HCT116 (cell line): ENCODE data around the gene ATXN1. TPM values are rescaled to one million over a fixed set of nuclear protein-coding genes. Genes with fewer than 3 reads are reported as not detected.
A peak's percentile ranks its signal among the peaks of the same experiment; 100 is the strongest.

Experiments used
- ATAC-seq: fragments of 200-7000 bp; cut with Tn5 transposase; 2 replicates; pipeline ENCODE4 v1.9.1; 2020; ENCODE audit warnings: mild to moderate bottlenecking, moderate library complexity
- BruUV-seq: library from RNA; stranded (reverse); fragments of 400-500 nt; replicated peaks from 2 replicates; lab custom pipeline; 2021; lab: Mats Ljungman, UMichigan
- CTCF ChIA-PET: fragments of 300-600 bp; sonication (Branson Sonifier 250); formaldehyde crosslinking; loops from one replicate; lab custom pipeline; 2021; ENCODE audit warnings: antibody characterized with exemption; lab: Charles Lee
- POLR2A ChIA-PET: fragments of 300-600, 350-600 bp; sonication (Branson Sonifier 250); formaldehyde crosslinking; loops from one replicate; lab custom pipeline; 2021; ENCODE audit warnings: antibody characterized with exemption; lab: Charles Lee
- RAD21 ChIA-PET, 2 experiments: fragments of 300-600 bp; sonication (Branson Sonifier 250); formaldehyde crosslinking; loops; one replicate each; lab custom pipeline; 2023; ENCODE audit warnings: low total read pairs in 2 of 2; ENCODE audit not compliant: uncharacterized antibody in 2 of 2, unreplicated experiment in 2 of 2, low non-redundant PET in 1 of 2; lab: Charles Lee
- DNase-seq: peaks from one replicate; pipeline ENCODE4 v3.0.0-alpha.2; 2010; ENCODE audit warnings: low read depth, low spot score
- H2AFZ ChIP-seq: fragments of 200-600 bp; shearing (Covaris generic), sonication (generic); 2 replicates; pipeline ENCODE4 v1.6.1; 2017; ENCODE audit warnings: low read depth, mixed run types, mixed read lengths, antibody characterized with exemption, low read length; ENCODE audit not compliant: poor library complexity, severe bottlenecking
- H3K27ac ChIP-seq: 2 replicates; pipeline ENCODE4 v1.5.1; 2012; ENCODE audit warnings: low read depth, low read length
- H3K27me3 ChIP-seq: fragments of 200-600 bp; sonication (generic); 2 replicates; pipeline ENCODE4 v1.6.1; 2016; ENCODE audit warnings: mixed run types, low read length, mixed read lengths; ENCODE audit not compliant: insufficient read depth
- H3K36me3 ChIP-seq, 2 experiments: fragments of 200-500 bp in 1 of 2; fragments of 200-600 bp in 1 of 2; sonication (Bioruptor generic) in 1 of 2; sonication (generic) in 1 of 2; 2 replicates each; pipeline versions ENCODE4 v1.5.1 to v1.6.1; 2014 to 2016; ENCODE audit warnings: low read length in 2 of 2, inconsistent platforms in 1 of 2, mixed read lengths in 1 of 2, mixed run types in 1 of 2; ENCODE audit not compliant: insufficient read depth in 2 of 2, control insufficient read depth in 1 of 2
- H3K4me1 ChIP-seq, 2 experiments: fragments of 200-600 bp in 1 of 2; sonication (generic) in 1 of 2; 2 replicates each; pipeline versions ENCODE4 v1.5.1 to v1.6.1; 2012 to 2017; ENCODE audit warnings: low read length in 2 of 2, inconsistent platforms in 1 of 2, mild to moderate bottlenecking in 1 of 2, mixed read lengths in 1 of 2, mixed run types in 1 of 2, moderate library complexity in 1 of 2; ENCODE audit not compliant: insufficient read depth in 2 of 2, control insufficient read depth in 1 of 2
- H3K4me2 ChIP-seq: fragments of 200-600 bp; sonication (generic); 2 replicates; pipeline ENCODE4 v1.6.1; 2017; ENCODE audit warnings: mixed run types, low read length, mixed read lengths
- H3K4me3 ChIP-seq, 2 experiments: fragments of 200-600 bp in 1 of 2; sonication (generic) in 1 of 2; replicated peaks in 1 of 2; 2 replicates each; pipeline ENCODE4 v1.5.1; 2011 to 2016; ENCODE audit warnings: low read length in 2 of 2, control low read depth in 1 of 2, low read depth in 1 of 2, mild to moderate bottlenecking in 1 of 2, mixed read lengths in 1 of 2, mixed run types in 1 of 2
- H3K79me2 ChIP-seq: fragments of 200-600 bp; sonication (generic); 2 replicates; pipeline ENCODE4 v1.6.1; 2017; ENCODE audit warnings: mild to moderate bottlenecking, mixed run types, low read length, moderate library complexity, mixed read lengths; ENCODE audit not compliant: insufficient read depth
- H3K9ac ChIP-seq: fragments of 200-600 bp; sonication (generic); 2 replicates; pipeline ENCODE4 v1.6.1; 2016; ENCODE audit warnings: low read length, mixed read lengths
- H3K9me2 ChIP-seq: fragments of 200-600 bp; sonication (generic), shearing (Covaris generic); 2 replicates; pipeline ENCODE4 v1.6.1; 2017; ENCODE audit warnings: mixed run types, mild to moderate bottlenecking, moderate library complexity; ENCODE audit not compliant: insufficient read depth
- H3K9me3 ChIP-seq, 2 experiments: fragments of 200-500 bp in 1 of 2; fragments of 200-600 bp in 1 of 2; sonication (Bioruptor generic) in 1 of 2; sonication (generic) in 1 of 2; 2 replicates each; pipeline ENCODE4 v1.6.1; 2014 to 2017; ENCODE audit warnings: low read length in 2 of 2, mixed read lengths in 2 of 2, inconsistent platforms in 1 of 2, low read depth in 1 of 2, mild to moderate bottlenecking in 1 of 2, mixed run types in 1 of 2, moderate library complexity in 1 of 2; ENCODE audit not compliant: control insufficient read depth in 1 of 2, insufficient read depth in 1 of 2
- H4K20me1 ChIP-seq: fragments of 200-600 bp; sonication (generic), shearing (Covaris generic); 2 replicates; pipeline ENCODE4 v1.6.1; 2017; ENCODE audit warnings: mixed run types, mild to moderate bottlenecking, moderate library complexity; ENCODE audit not compliant: insufficient read depth
- ATF3 ChIP-seq: IDR thresholded peaks from 2 replicates; pipeline ENCODE4 v1.6.1; 2012
- CBX3 ChIP-seq: IDR thresholded peaks from 2 replicates; pipeline ENCODE4 v1.6.1; 2012; ENCODE audit warnings: low read depth
- CEBPB ChIP-seq: IDR thresholded peaks from 2 replicates; pipeline ENCODE4 v1.6.1; 2012; ENCODE audit warnings: low read depth
- ELF1 ChIP-seq: IDR thresholded peaks from 2 replicates; pipeline ENCODE4 v1.6.1; 2012; ENCODE audit warnings: low read depth, borderline replicate concordance
- EZH2phosphoT487 ChIP-seq: fragments of 200-600 bp; IDR thresholded peaks from 2 replicates; pipeline ENCODE4 v1.6.1; 2018; ENCODE audit warnings: antibody characterized with exemption, borderline replicate concordance
- POLR2A ChIP-seq: IDR thresholded peaks from 2 replicates; pipeline ENCODE4 v1.7.0; 2011; ENCODE audit warnings: borderline replicate concordance; ENCODE audit not compliant: insufficient read depth, insufficient read length; ENCODE audit errors: extremely low read depth
- RAD21 ChIP-seq: IDR thresholded peaks from 2 replicates; pipeline ENCODE4 v1.6.1; 2012; ENCODE audit warnings: low read depth, mild to moderate bottlenecking
- SRF ChIP-seq: IDR thresholded peaks from 2 replicates; pipeline ENCODE4 v1.6.1; 2012; ENCODE audit warnings: low read depth
- ZFX ChIP-seq: fragments of 450-650 bp; IDR thresholded peaks from 2 replicates; pipeline ENCODE4 v1.6.1; 2017
- intact Hi-C: fragments of 100-400 bp; cut with micrococcal nuclease; formaldehyde crosslinking; loops from 2 replicates; pipeline ENCODE4 v1.10.0; 2022
- total RNA-seq: library from RNA; stranded (reverse); gene quantifications from one replicate; pipeline ENCODE4 v1.2.1, GENCODE V29; 2021; ENCODE audit not compliant: unreplicated experiment

ATXN1 gene
- total RNA-seq, 1 experiment from 2014 or later, result 21.0 TPM

DNA sequence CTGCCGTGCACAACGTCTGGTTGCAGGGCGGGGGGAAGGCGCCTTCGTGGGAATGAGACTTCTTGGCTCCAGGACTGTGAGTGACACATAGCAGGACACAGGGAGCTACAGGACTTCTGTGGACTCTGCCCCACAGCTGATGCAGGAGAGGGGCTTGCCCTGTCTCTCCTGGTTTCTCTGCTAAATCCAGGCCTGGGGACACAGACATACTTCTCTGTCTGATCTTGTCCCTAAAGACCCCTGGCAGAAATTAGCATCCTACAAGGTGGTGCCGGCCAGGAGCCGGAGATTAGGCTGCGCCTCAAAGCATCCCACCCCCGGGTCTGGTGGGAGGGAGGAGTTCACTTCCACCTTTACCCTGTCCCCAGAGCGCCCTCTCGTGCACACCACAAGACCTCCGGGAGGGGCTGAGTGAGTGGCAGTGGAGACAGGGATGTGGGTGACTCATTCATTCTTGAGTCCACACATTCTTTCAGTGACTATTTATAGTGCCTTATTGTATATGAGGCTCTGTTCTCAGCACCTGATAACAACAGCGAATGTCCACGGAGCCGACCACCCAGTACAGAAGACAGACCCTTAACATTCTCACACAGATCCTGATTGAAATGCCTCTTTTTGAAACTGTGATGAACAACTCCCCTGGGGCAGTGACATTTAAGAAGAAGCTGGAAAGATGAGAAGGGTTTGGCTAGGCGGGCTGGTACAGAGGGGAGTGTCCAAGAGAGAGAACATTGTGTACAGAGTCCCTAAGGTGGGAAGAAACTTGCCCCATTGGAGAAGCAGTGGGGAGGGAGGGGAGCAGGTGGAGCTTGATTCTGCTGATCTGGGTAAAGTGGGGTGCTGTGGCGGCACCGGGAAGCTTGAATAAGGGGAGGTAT lies 483.9 kb downstream of the ATXN1 start (continued):
- TF ChIP-seq ELF1 (no peak), CBX3 (peak; percentile 59; the same call in 1 of the 2 replicates), ATF3 (no peak), POLR2A (no peak), SRF (no peak)
- TF ChIP-seq, all 23 proteins: peak for 8

- Histone ChIP-seq H4K20me1 (no peaks in the 10 kb centered on the region), H3K36me3 (no peaks in the 10 kb centered on the region), H3K4me2 (no peak overlapping the region), H3K27me3 (no peaks in the 10 kb centered on the region), H3K79me2 (no peaks in the 10 kb centered on the region), H3K4me1 (peaks cover 26 to 27% of the 10 kb centered on the region in 2 experiments), H3K9me3 (no peaks in the 10 kb centered on the region), H2AFZ (no peak overlapping the region), H3K9me2 (no peaks in the 10 kb centered on the region), H3K4me3 (no peak overlapping the region), H3K27ac (no peak overlapping the region), H3K9ac (no peak overlapping the region)
- BruUV-seq, result no TSS peak
- ChIA-PET POLR2A (no interaction called here), CTCF (interaction anchor here (1.3 kb wide), 1 partner anchor 11 kb away, joined by 3 read pairs; no protein-coding TSS in a partner anchor), RAD21 (no interaction called here)
- intact Hi-C loops, result no loop called here
- no peak for ATAC-seq
- TF ChIP-seq RAD21, result no peak
- TF ChIP-seq CBX3, result no peak
- TF ChIP-seq ZFX, result no peak
- no peak for TF ChIP-seq EZH2phosphoT487
- TF ChIP-seq SRF, result no peak
- TF ChIP-seq CEBPB, result no peak
- TF ChIP-seq, all 23 proteins: peak for 0
- DNase-seq, result no peak
Measured at GRCh38 chr6:16274885-16275589, 486.2 kb downstream of the ATXN1 start.
